SIG-M5 (cell line): ENCODE measurements around the gene MANSC1.

Experiments used
- DNase-seq: peaks from one replicate; lab custom pipeline; 2025; lab: John Stamatoyannopoulos, UW

MANSC1 gene

GRCh38 chr12:12349711-12350665 is at the start of gene MANSC1:
Gene MANSC1, minus strand, starts transcription at chr12:12350242. Its CDS starts 6,928 bp downstream, at chr12:12343314.
- DNase-seq: no peak

GRCh38 chr12:12399161-12399560 is 49.1 kb upstream of the MANSC1 start:
- no peak for DNase-seq

GRCh38 chr12:12398026-12398859 is 48.2 kb upstream of the MANSC1 start:
- DNase-seq: no peak

GRCh38 chr12:12397184-12397583 is 47.1 kb upstream of the MANSC1 start:
- DNase-seq: no peak

- no peak for DNase-seq
Measured at GRCh38 chr12:12396694-12397093, 46.7 kb upstream of the MANSC1 start.

GRCh38 chr12:12393171-12393570 is 43.1 kb upstream of the MANSC1 start:
- DNase-seq: no peak

GRCh38 chr12:12392413-12392812 is 42.4 kb upstream of the MANSC1 start:
- no peak for DNase-seq

- no peak for DNase-seq
Measured at GRCh38 chr12:12387501-12387900, 37.5 kb upstream of the MANSC1 start.

GRCh38 chr12:12384571-12385340 is 34.7 kb upstream of the MANSC1 start:
- DNase-seq: no peak

- DNase-seq: no peak
Measured at GRCh38 chr12:12381982-12382381, 31.9 kb upstream of the MANSC1 start.

GRCh38 chr12:12380949-12381593 is 31.0 kb upstream of the MANSC1 start:
- no peak for DNase-seq

- DNase-seq: no peak
Measured at GRCh38 chr12:12379831-12380730, 30.0 kb upstream of the MANSC1 start.

GRCh38 chr12:12378616-12379015 is 28.6 kb upstream of the MANSC1 start:
- DNase-seq: no peak

- peak; percentile 22 for DNase-seq
Measured at GRCh38 chr12:12376646-12377448, 26.8 kb upstream of the MANSC1 start.

- no peak for DNase-seq
Measured at GRCh38 chr12:12372946-12373722, 23.1 kb upstream of the MANSC1 start.

- DNase-seq: no peak
Measured at GRCh38 chr12:12367482-12367998, 17.5 kb upstream of the MANSC1 start.

- DNase-seq: no peak
Measured at GRCh38 chr12:12366701-12367481, 16.8 kb upstream of the MANSC1 start.

GRCh38 chr12:12365931-12366431 is 15.9 kb upstream of the MANSC1 start:
- no peak for DNase-seq
